SK-N-SH treated with all-trans-retinoic acid at 6 μM for 48 hours (cell line): ENCODE data around the gene SDR39U1.
A peak's percentile ranks its signal among the peaks of the same experiment; 100 is the strongest.

Experiments used
- ATAC-seq: fragments of 200-7000 bp; cut with Tn5 transposase; 3 replicates; pipeline ENCODE4 v1.9.1; 2020; ENCODE audit warnings: mild to moderate bottlenecking, moderate library complexity
- BACH2 ChIP-seq: fragments of 250-450 bp; sonication (Bioruptor Pico); IDR thresholded peaks from 2 replicates; pipeline ENCODE4 v1.9.0; 2021; ENCODE audit warnings: mild to moderate bottlenecking, borderline replicate concordance
- GLIS3 ChIP-seq: fragments of 250-450 bp; sonication (Bioruptor Pico); IDR thresholded peaks from 2 replicates; pipeline ENCODE4 v1.5.0; 2020; ENCODE audit warnings: mild to moderate bottlenecking, moderate library complexity
- ISL1 ChIP-seq: fragments of 250-450 bp; sonication (Bioruptor Pico); IDR thresholded peaks from 2 replicates; pipeline ENCODE4 v2.1.2; 2022; ENCODE audit warnings: mild to moderate bottlenecking, moderate library complexity
- PATZ1 ChIP-seq: fragments of 250-450 bp; sonication (Bioruptor Pico); IDR thresholded peaks from 2 replicates; pipeline ENCODE4 v1.8.0; 2020; ENCODE audit warnings: mild to moderate bottlenecking, moderate library complexity, borderline replicate concordance
- POU6F1 ChIP-seq: fragments of 250-450 bp; sonication (Bioruptor Pico); IDR thresholded peaks from 2 replicates; pipeline ENCODE4 v1.8.0; 2021; ENCODE audit warnings: low read depth, mild to moderate bottlenecking, moderate library complexity, borderline replicate concordance
- PPARA ChIP-seq: fragments of 250-450 bp; sonication (Bioruptor Pico); IDR thresholded peaks from 2 replicates; pipeline ENCODE4 v1.5.0; 2020; ENCODE audit warnings: mild to moderate bottlenecking, borderline replicate concordance
- RARB ChIP-seq: fragments of 250-450 bp; sonication (Bioruptor Pico); IDR thresholded peaks from 2 replicates; pipeline ENCODE4 v1.8.0; 2021; ENCODE audit warnings: mild to moderate bottlenecking, moderate library complexity
- SNAI2 ChIP-seq: fragments of 250-450 bp; sonication (Bioruptor Pico); IDR thresholded peaks from 2 replicates; pipeline ENCODE4 v1.5.0; 2020; ENCODE audit warnings: mild to moderate bottlenecking, moderate library complexity
- TCF4 ChIP-seq: fragments of 250-450 bp; sonication (Bioruptor Pico); IDR thresholded peaks from 2 replicates; pipeline ENCODE4 v1.8.0; 2021; ENCODE audit warnings: mild to moderate bottlenecking, moderate library complexity, borderline replicate concordance
- TOX ChIP-seq: fragments of 250-450 bp; sonication (Bioruptor Pico); IDR thresholded peaks from 2 replicates; pipeline ENCODE4 v1.8.0; 2021; ENCODE audit warnings: mild to moderate bottlenecking, moderate library complexity, borderline replicate concordance
- TSHZ2 ChIP-seq: fragments of 250-450 bp; sonication (Bioruptor Pico); IDR thresholded peaks from 2 replicates; pipeline ENCODE4 v1.5.0; 2020; ENCODE audit warnings: mild to moderate bottlenecking, moderate library complexity
- ZC3H10 ChIP-seq: fragments of 250-450 bp; sonication (Bioruptor Pico); IDR thresholded peaks from 2 replicates; pipeline ENCODE4 v1.5.1; 2021; ENCODE audit warnings: mild to moderate bottlenecking, moderate library complexity
- ZFP3 ChIP-seq: fragments of 250-450 bp; sonication (Bioruptor Pico); IDR thresholded peaks from 2 replicates; pipeline ENCODE4 v1.5.0; 2020; ENCODE audit warnings: mild to moderate bottlenecking, moderate library complexity
- ZFP30 ChIP-seq: fragments of 450-650 bp; formaldehyde crosslinking; IDR thresholded peaks from 2 replicates; pipeline ENCODE4 v1.5.0; 2022; ENCODE audit warnings: mild to moderate bottlenecking, moderate library complexity
- ZNF565 ChIP-seq: fragments of 450-650 bp; formaldehyde crosslinking; conservative IDR thresholded peaks from 2 replicates; pipeline ENCODE4 v1.5.0; 2020; ENCODE audit warnings: low read depth, mild to moderate bottlenecking, moderate library complexity
- ZNF70 ChIP-seq: fragments of 450-650 bp; formaldehyde crosslinking; IDR thresholded peaks from 2 replicates; pipeline ENCODE4 v1.5.0; 2020; ENCODE audit warnings: mild to moderate bottlenecking, moderate library complexity
- ZNF8 ChIP-seq: fragments of 450-650 bp; formaldehyde crosslinking; IDR thresholded peaks from 2 replicates; pipeline ENCODE4 v1.5.0; 2020; ENCODE audit warnings: mild to moderate bottlenecking, moderate library complexity
- TF ChIP-seq, protein P1 (sequence below): fragments of 250-450 bp; sonication (Bioruptor Pico); IDR thresholded peaks from 2 replicates; pipeline ENCODE4 v1.5.1; 2020; ENCODE audit warnings: low read depth, mild to moderate bottlenecking, moderate library complexity
- TF ChIP-seq, protein P2 (sequence below): fragments of 250-450 bp; sonication (Bioruptor Pico); IDR thresholded peaks from 2 replicates; pipeline ENCODE4 v1.5.1; 2021; ENCODE audit warnings: mild to moderate bottlenecking, moderate library complexity

SDR39U1 gene

DNA sequence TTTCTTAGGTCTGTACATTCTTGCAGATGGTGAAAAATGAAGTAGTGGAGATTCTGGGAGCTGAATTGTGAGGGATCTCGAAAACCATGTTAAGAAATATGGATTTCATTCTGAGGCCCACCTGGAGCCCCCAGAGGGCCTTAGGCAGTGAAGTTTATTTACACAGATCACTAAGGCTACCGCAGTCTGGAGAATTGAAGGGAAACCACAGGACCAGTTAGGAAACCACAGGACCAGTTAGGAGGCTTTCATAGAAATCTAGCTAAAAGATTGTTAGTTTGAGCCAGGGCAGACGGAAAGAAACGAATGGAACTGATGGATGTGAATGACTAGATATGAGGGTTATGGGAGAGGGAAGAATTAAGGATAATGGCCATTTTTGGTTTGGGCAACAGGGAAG, 20.3 kb downstream of the SDR39U1 start:
- TF ChIP-seq, protein P1, sequence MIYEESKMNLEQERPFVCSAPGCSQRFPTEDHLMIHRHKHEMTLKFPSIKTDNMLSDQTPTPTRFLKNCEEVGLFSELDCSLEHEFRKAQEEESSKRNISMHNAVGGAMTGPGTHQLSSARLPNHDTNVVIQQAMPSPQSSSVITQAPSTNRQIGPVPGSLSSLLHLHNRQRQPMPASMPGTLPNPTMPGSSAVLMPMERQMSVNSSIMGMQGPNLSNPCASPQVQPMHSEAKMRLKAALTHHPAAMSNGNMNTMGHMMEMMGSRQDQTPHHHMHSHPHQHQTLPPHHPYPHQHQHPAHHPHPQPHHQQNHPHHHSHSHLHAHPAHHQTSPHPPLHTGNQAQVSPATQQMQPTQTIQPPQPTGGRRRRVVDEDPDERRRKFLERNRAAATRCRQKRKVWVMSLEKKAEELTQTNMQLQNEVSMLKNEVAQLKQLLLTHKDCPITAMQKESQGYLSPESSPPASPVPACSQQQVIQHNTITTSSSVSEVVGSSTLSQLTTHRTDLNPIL (CRISPR knock-in tag), result no peak
- no peak for TF ChIP-seq ZFP30 (CRISPR knock-in tag)
- TF ChIP-seq RARB, result no peak
- no peak for TF ChIP-seq ZFP3 (CRISPR knock-in tag)
- no peak for TF ChIP-seq POU6F1 (CRISPR knock-in tag)
- TF ChIP-seq ZNF8 (CRISPR knock-in tag), result no peak
- TF ChIP-seq, protein P2, sequence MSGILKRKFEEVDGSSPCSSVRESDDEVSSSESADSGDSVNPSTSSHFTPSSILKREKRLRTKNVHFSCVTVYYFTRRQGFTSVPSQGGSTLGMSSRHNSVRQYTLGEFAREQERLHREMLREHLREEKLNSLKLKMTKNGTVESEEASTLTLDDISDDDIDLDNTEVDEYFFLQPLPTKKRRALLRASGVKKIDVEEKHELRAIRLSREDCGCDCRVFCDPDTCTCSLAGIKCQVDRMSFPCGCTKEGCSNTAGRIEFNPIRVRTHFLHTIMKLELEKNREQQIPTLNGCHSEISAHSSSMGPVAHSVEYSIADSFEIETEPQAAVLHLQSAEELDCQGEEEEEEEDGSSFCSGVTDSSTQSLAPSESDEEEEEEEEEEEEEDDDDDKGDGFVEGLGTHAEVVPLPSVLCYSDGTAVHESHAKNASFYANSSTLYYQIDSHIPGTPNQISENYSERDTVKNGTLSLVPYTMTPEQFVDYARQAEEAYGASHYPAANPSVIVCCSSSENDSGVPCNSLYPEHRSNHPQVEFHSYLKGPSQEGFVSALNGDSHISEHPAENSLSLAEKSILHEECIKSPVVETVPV (CRISPR knock-in tag), result no peak
- ATAC-seq, result no peak

GRCh38 chr14:24418492-24418873, 24.1 kb downstream of the SDR39U1 start:
- peak; percentile 37 for ATAC-seq

More at GRCh38 chr14:24418492-24418873, 24.1 kb downstream of the SDR39U1 start:
- TF ChIP-seq ZFP3 (CRISPR knock-in tag) (no peak), TOX (CRISPR knock-in tag) (no peak), RARB (no peak), ZNF70 (no peak), ZFP30 (CRISPR knock-in tag) (no peak), BACH2 (no peak), ISL1 (CRISPR knock-in tag) (no peak), PATZ1 (CRISPR knock-in tag) (no peak), ZC3H10 (CRISPR knock-in tag) (no peak), SNAI2 (no peak), ZNF565 (CRISPR knock-in tag) (no peak), TCF4 (CRISPR knock-in tag) (no peak), GLIS3 (CRISPR knock-in tag) (no peak), PPARA (no peak), TSHZ2 (CRISPR knock-in tag) (no peak), POU6F1 (CRISPR knock-in tag) (no peak)
- TF ChIP-seq, protein P2 (CRISPR knock-in tag), result no peak
